Measurements from ENCODE around the gene GAST. TPM values are rescaled to one million over a fixed set of nuclear protein-coding genes. Genes with fewer than 3 reads are reported as not detected.
"Not testable (repeated sequence)": the region's sequence is repeated elsewhere in the genome, so short reads cannot be mapped to it uniquely, and the experiment has no call there.

Gene GAST
- total RNA-seq, 1 experiment from 2014 or later, result not detected

- CTCF ChIA-PET, result interaction anchor here (0.6 to 3.1 kb wide), 29 partner anchors 11 to 1061 kb away, joined by 3 to 18 read pairs (median 4); partner anchors contain the start of genes GAST and KLHL10
These were observed 16.9 kb upstream of the GAST start for GRCh38 chr17:41695134-41695661.

GRCh38 chr17:41695954-41696757, 16.0 kb upstream of the GAST start:
- Mint-ChIP-seq H3K36me3 (ENCODE audit: insufficient read depth, unreplicated experiment) (peaks cover 44% of the 10 kb centered on the region), H3K4me1 (ENCODE audit: insufficient read depth, unreplicated experiment) (no peaks in the 10 kb centered on the region), H3K4me3 (ENCODE audit: unreplicated experiment) (no peak overlapping the region), H3K27ac (ENCODE audit: low read depth, unreplicated experiment) (no peak overlapping the region), H3K9me3 (ENCODE audit: unreplicated experiment) (no peaks in the 10 kb centered on the region), H3K27me3 (ENCODE audit: insufficient read depth, unreplicated experiment) (no peaks in the 10 kb centered on the region)
- CTCF ChIA-PET, result interaction anchor here (0.5 to 3.1 kb wide), 37 partner anchors 10 to 1672 kb away, joined by 3 to 18 read pairs (median 3); partner anchors contain the start of genes GAST and KLHL10
- TF ChIP-seq CTCF (IDR thresholded peaks at IDR 0.05; ENCODE audit: unreplicated experiment), result peak; percentile 65
- POLR2A ChIA-PET, result interaction anchor here (0.7 to 1.4 kb wide), 9 partner anchors 12 to 1077 kb away, joined by 3 to 6 read pairs (median 5); partner anchors contain the start of genes HAP1 and VPS25
- BruUV-seq (replicated peaks), result no TSS peak
- intact Hi-C loops (cut with micrococcal nuclease), result no loop called here
- DNase-seq (ENCODE audit: unreplicated experiment), result peak; percentile 94

More at GRCh38 chr17:41695134-41695661, 16.9 kb upstream of the GAST start:
- peak; percentile 30 for DNase-seq (ENCODE audit: unreplicated experiment)
- TF ChIP-seq CTCF (IDR thresholded peaks at IDR 0.05; ENCODE audit: unreplicated experiment), result no peak
- H3K27ac Mint-ChIP-seq (ENCODE audit: low read depth, unreplicated experiment), result no peak overlapping the region
- POLR2A ChIA-PET, result interaction anchor here (1.2 to 1.4 kb wide), 3 partner anchors 13 to 19 kb away, joined by 5 read pairs; no protein-coding TSS in a partner anchor
- no TSS peak for BruUV-seq (replicated peaks)
- H3K4me3 Mint-ChIP-seq (ENCODE audit: unreplicated experiment), result no peak overlapping the region
- no peaks in the 10 kb centered on the region for H3K27me3 Mint-ChIP-seq (ENCODE audit: insufficient read depth, unreplicated experiment)
- no peaks in the 10 kb centered on the region for H3K9me3 Mint-ChIP-seq (ENCODE audit: unreplicated experiment)
- no peaks in the 10 kb centered on the region for H3K4me1 Mint-ChIP-seq (ENCODE audit: insufficient read depth, unreplicated experiment)
- H3K36me3 Mint-ChIP-seq (ENCODE audit: insufficient read depth, unreplicated experiment), result peaks cover 54% of the 10 kb centered on the region
- intact Hi-C loops (cut with micrococcal nuclease), result no loop called here

- Mint-ChIP-seq H3K4me3 (ENCODE audit: unreplicated experiment) (no peak overlapping the region), H3K9me3 (ENCODE audit: unreplicated experiment) (no peaks in the 10 kb centered on the region), H3K27me3 (ENCODE audit: insufficient read depth, unreplicated experiment) (no peaks in the 10 kb centered on the region), H3K36me3 (ENCODE audit: insufficient read depth, unreplicated experiment) (peaks cover 32% of the 10 kb centered on the region), H3K27ac (ENCODE audit: low read depth, unreplicated experiment) (no peak overlapping the region), H3K4me1 (ENCODE audit: insufficient read depth, unreplicated experiment) (no peaks in the 10 kb centered on the region)
- intact Hi-C loops (cut with micrococcal nuclease), result no loop called here
- DNase-seq (ENCODE audit: unreplicated experiment), result peak; percentile 54
- POLR2A ChIA-PET, result interaction anchor here (0.6 to 1.3 kb wide), 5 partner anchors 8 to 323 kb away, joined by 3 to 6 read pairs (median 3); partner anchors contain the start of gene EIF1
- BruUV-seq (replicated peaks), result no TSS peak
- CTCF ChIA-PET, result interaction anchor here (3.1 kb wide), 1 partner anchor 21 kb away, joined by 15 read pairs; no protein-coding TSS in a partner anchor
- TF ChIP-seq CTCF (IDR thresholded peaks at IDR 0.05; ENCODE audit: unreplicated experiment), result no peak
These were observed 14.8 kb upstream of the GAST start for GRCh38 chr17:41697122-41697962.

DNA sequence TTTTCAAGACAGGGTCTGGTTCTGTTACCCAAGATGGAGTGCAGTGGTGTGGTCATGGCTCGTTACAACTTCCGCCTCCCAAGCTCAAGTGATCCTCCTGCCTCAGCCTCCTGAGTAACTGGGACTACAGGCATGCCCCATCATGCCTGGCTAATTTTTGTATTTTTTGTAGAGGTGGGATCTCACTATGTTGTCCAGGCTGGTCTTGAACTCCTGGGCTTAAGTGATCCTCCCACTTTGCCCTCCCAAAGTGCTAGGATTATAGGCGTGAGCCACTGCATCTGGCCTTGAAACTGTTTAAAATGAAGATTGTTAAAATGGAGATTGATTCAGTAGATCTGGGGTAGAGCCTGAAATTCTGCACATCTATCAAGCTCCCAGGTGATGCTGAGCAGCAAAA, 11.3 kb upstream of the GAST start:
- H3K27ac Mint-ChIP-seq (ENCODE audit: low read depth, unreplicated experiment); H3K36me3 Mint-ChIP-seq (ENCODE audit: insufficient read depth, unreplicated experiment); DNase-seq (ENCODE audit: unreplicated experiment); H3K4me3 Mint-ChIP-seq (ENCODE audit: unreplicated experiment); H3K27me3 Mint-ChIP-seq (ENCODE audit: insufficient read depth, unreplicated experiment); H3K9me3 Mint-ChIP-seq (ENCODE audit: unreplicated experiment); H3K4me1 Mint-ChIP-seq (ENCODE audit: insufficient read depth, unreplicated experiment); BruUV-seq (replicated peaks); intact Hi-C loops (cut with micrococcal nuclease): not testable (repeated sequence)
- ChIA-PET POLR2A (interaction anchor here (0.8 to 1.7 kb wide), 3 partner anchors 12 to 114 kb away, joined by 3 to 4 read pairs (median 4); partner anchors contain the start of gene EIF1), CTCF (interaction anchor here (0.6 kb wide), 1 partner anchor 1509 kb away, joined by 3 read pairs; no protein-coding TSS in a partner anchor)

Data from MCF 10A (cell line).